K562 (cell line): ENCODE data around the gene ASIP. TPM values are rescaled to one million over a fixed set of nuclear protein-coding genes. Genes with fewer than 3 reads are reported as not detected.

Source experiments
- ARID3B ChIP-seq: fragments of 250-450 bp; sonication (Bioruptor Pico); IDR thresholded peaks from 2 replicates; pipeline ENCODE4 v1.4.0; 2020; ENCODE audit warnings: borderline replicate concordance
- CREB5 ChIP-seq: fragments of 250-450 bp; sonication (Bioruptor Pico); IDR thresholded peaks from 2 replicates; pipeline ENCODE4 v1.5.0; 2020; ENCODE audit warnings: mild to moderate bottlenecking
- CTCF ChIP-seq, 3 experiments: IDR thresholded peaks in 2 of 3; conservative IDR thresholded peaks in 1 of 3; 2 replicates each; pipeline ENCODE4 v1.5.1; 2011 to 2012; ENCODE audit warnings: low read length in 3 of 3, mild to moderate bottlenecking in 3 of 3, control low read depth in 2 of 3, improper control_type of control experiment in 1 of 3, inconsistent platforms in 1 of 3, low read depth in 1 of 3, mixed read lengths in 1 of 3, moderate library complexity in 1 of 3; ENCODE audit not compliant: insufficient read depth in 2 of 3
- E2F3 ChIP-seq: fragments of 250-450 bp; sonication (Bioruptor Pico); IDR thresholded peaks from 2 replicates; pipeline ENCODE4 v1.4.0; 2020; ENCODE audit warnings: mild to moderate bottlenecking
- EZH2 ChIP-seq: IDR thresholded peaks from 2 replicates; pipeline ENCODE4 v1.6.1; 2012; ENCODE audit warnings: low read depth, mild to moderate bottlenecking, inconsistent platforms, low read length, borderline replicate concordance
- GMEB1 ChIP-seq: fragments of 250-450 bp; sonication (Bioruptor Pico); IDR thresholded peaks from 2 replicates; pipeline ENCODE4 v1.4.0; 2020; ENCODE audit warnings: mild to moderate bottlenecking
- IRF9 ChIP-seq: fragments of 450-650 bp; IDR thresholded peaks from 2 replicates; pipeline ENCODE4 v1.6.1; 2016; ENCODE audit warnings: missing biosample characterization, missing genetic modification characterization
- MECOM ChIP-seq: fragments of 250-450 bp; sonication (Bioruptor Pico); IDR thresholded peaks from 2 replicates; pipeline ENCODE4 v1.8.0; 2022; ENCODE audit warnings: inconsistent platforms
- MEF2D ChIP-seq: conservative IDR thresholded peaks from 2 replicates; pipeline ENCODE4 v1.6.1; 2016; ENCODE audit warnings: low read depth, missing genetic modification characterization, missing compliant biosample characterization
- MEIS2 ChIP-seq: fragments of 450-650 bp; IDR thresholded peaks from 2 replicates; pipeline ENCODE4 v1.6.1; 2014; ENCODE audit warnings: mild to moderate bottlenecking; ENCODE audit not compliant: partially characterized antibody
- NCOA1 ChIP-seq: fragments of 450-650 bp; IDR thresholded peaks from 2 replicates; pipeline ENCODE4 v1.6.1; 2016; ENCODE audit warnings: low read depth
- NFE2 ChIP-seq: IDR thresholded peaks from 2 replicates; pipeline ENCODE4 v1.6.1; 2014; ENCODE audit warnings: antibody characterized with exemption, low read depth
- NUFIP1 ChIP-seq: fragments of 450-650 bp; IDR thresholded peaks from 2 replicates; pipeline ENCODE4 v1.6.1; 2018; ENCODE audit not compliant: partially characterized antibody
- PHF20 ChIP-seq: fragments of 450-650 bp; IDR thresholded peaks from 2 replicates; pipeline ENCODE4 v1.6.1; 2018; ENCODE audit not compliant: partially characterized antibody
- TCF15 ChIP-seq: fragments of 250-450 bp; sonication (Bioruptor Pico); IDR thresholded peaks from 2 replicates; pipeline ENCODE4 v1.8.0; 2022; ENCODE audit warnings: moderate library complexity, mild to moderate bottlenecking, inconsistent platforms
- U2AF1 ChIP-seq: fragments of 200-400 bp; formaldehyde crosslinking; optimal IDR thresholded peaks from 2 replicates; pipeline ENCODE3; 2017; ENCODE audit warnings: mild to moderate bottlenecking, low read depth, low read length, moderate library complexity
- ZBTB8A ChIP-seq: fragments of 450-650 bp; IDR thresholded peaks from 2 replicates; pipeline ENCODE4 v1.6.1; 2018; ENCODE audit warnings: mild to moderate bottlenecking, moderate library complexity; ENCODE audit not compliant: partially characterized antibody
- ZFP30 ChIP-seq: fragments of 250-450 bp; sonication (Bioruptor Pico); IDR thresholded peaks from 2 replicates; pipeline ENCODE4 v1.8.0; 2022; ENCODE audit warnings: moderate library complexity, mild to moderate bottlenecking, inconsistent platforms, borderline replicate concordance
- ZNF146 ChIP-seq: IDR thresholded peaks from one replicate; pipeline ENCODE4 v1.6.1; 2018; ENCODE audit warnings: missing compliant biosample characterization; ENCODE audit not compliant: unreplicated experiment
- ZNF165 ChIP-seq: fragments of 250-450 bp; sonication (Bioruptor Pico); IDR thresholded peaks from 2 replicates; pipeline ENCODE4 v1.4.0; 2020; ENCODE audit warnings: borderline replicate concordance
- polyA plus RNA-seq, 8 experiments: library from polyadenylated mRNA; depleted of rRNA in 4 of 8; stranded (reverse) in 5 of 8; unstranded in 3 of 8; fragments of >200 nt; fragmentation: Nextera tagmentation in 2 of 8; fragmentation: Illumina TruSeq in 1 of 8; extraction: Ambion mirVana in 2 of 8; extraction: Trizol in 1 of 8; gene quantifications; 2 replicates each; pipeline versions ENCODE4 v1.2.1 to v1.2.3, GENCODE V29; 2011 to 2014; ENCODE audit warnings: inconsistent platforms in 1 of 8, missing spikeins in 1 of 8
- total RNA-seq, 7 experiments: library from RNA; depleted of rRNA in 6 of 7; stranded (reverse); fragments of >200 nt in 6 of 7; fragmentation: Illumina TruSeq in 2 of 7; extraction: Trizol in 2 of 7; gene quantifications; 2 replicates each; pipeline versions ENCODE4 v1.2.1 to v1.2.3, GENCODE V29; 2011 to 2021; ENCODE audit warnings: low replicate concordance in 1 of 7

Gene ASIP
- total and polyA plus RNA-seq, 9 of the 15 experiments (the other 6 are each of a cell fraction or from before 2014, with no cell fraction given): not detected

- no peak for TF ChIP-seq CTCF (IDR thresholded peaks at IDR 0.05 in 2 of 3, conservative IDR thresholded peaks at IDR 0.05 in 1 of 3; ENCODE audit: insufficient read depth in 2 of 3, low read depth in 1 of 3, low read length in 3 of 3)
- TF ChIP-seq ZNF146 (CRISPR knock-in tag): no peak
- TF ChIP-seq ZFP30 (CRISPR knock-in tag): no peak
- no peak for TF ChIP-seq IRF9 (tag)
- TF ChIP-seq NUFIP1: no peak
- TF ChIP-seq CREB5 (CRISPR knock-in tag): no peak
- TF ChIP-seq PHF20: no peak
- peak; percentile 44 for TF ChIP-seq MEIS2
- TF ChIP-seq EZH2: no peak
- TF ChIP-seq NFE2: no peak
- TF ChIP-seq ARID3B (CRISPR knock-in tag): peak; percentile 88; the same call in 1 of the 2 replicates
- no peak for TF ChIP-seq MEF2D (tag)
- TF ChIP-seq ZNF165 (CRISPR knock-in tag): no peak
- TF ChIP-seq NCOA1: no peak
- peak; percentile 86 for TF ChIP-seq GMEB1 (CRISPR knock-in tag)
- TF ChIP-seq TCF15 (CRISPR knock-in tag): no peak
- TF ChIP-seq U2AF1: peak; percentile 51
- no peak for TF ChIP-seq MECOM
- no peak for TF ChIP-seq ZBTB8A
- peak; percentile 35; the same call in 1 of the 2 replicates for TF ChIP-seq E2F3 (CRISPR knock-in tag)
Measured at GRCh38 chr20:34302723-34303533, 61.7 kb downstream of the ASIP start, which contains the start of gene AHCY (continued).
